Transverse colon (tissue), 4 donors: ENCODE data around the gene MRPL52. TPM values are rescaled to one million over a fixed set of nuclear protein-coding genes. Genes with fewer than 3 reads are reported as not detected.
"Not testable (repeated sequence)": the region's sequence is repeated elsewhere in the genome, so short reads cannot be mapped to it uniquely, and the experiment has no call there.

Source experiments
- DNase-seq: peaks from one replicate; pipeline ENCODE4 v3.0.0-alpha.2; 2019
- H3K27ac ChIP-seq, 4 donors: fragments of 200-600 bp; sonication (generic); 2 replicates each; pipeline ENCODE4 v1.5.1; 2016 to 2018; ENCODE audit warnings: inconsistent platforms in 4 of 4
- H3K27me3 ChIP-seq: fragments of 200-600 bp; sonication (generic); 2 replicates; pipeline ENCODE4 v1.5.1; 2017; ENCODE audit warnings: inconsistent platforms
- H3K36me3 ChIP-seq, 4 donors: fragments of 200-600 bp; sonication (generic); 2 replicates each; pipeline ENCODE4 v1.5.1; 2017 to 2019; ENCODE audit warnings: inconsistent platforms in 4 of 4
- H3K4me1 ChIP-seq, 4 donors: fragments of 200-600 bp; sonication (generic); 2 replicates each; pipeline ENCODE4 v1.5.1; 2017 to 2020; ENCODE audit warnings: inconsistent platforms in 4 of 4
- H3K4me3 ChIP-seq, 4 donors: fragments of 200-600 bp; sonication (generic); 1 replicate in 1 of 4; 2 replicates in 3 of 4; pipeline versions ENCODE4 v1.5.1 to v1.6.1; 2017 to 2019; ENCODE audit warnings: inconsistent platforms in 4 of 4
- H3K9me3 ChIP-seq, 2 donors: fragments of 200-600 bp; sonication (generic); 2 replicates each; pipeline ENCODE4 v1.5.1; 2017 to 2019; ENCODE audit warnings: inconsistent platforms in 2 of 2
- EP300 ChIP-seq: sonication (generic); formaldehyde crosslinking; IDR thresholded peaks from one replicate; pipeline ENCODE4 v1.6.1; 2017; ENCODE audit warnings: antibody characterized with exemption, low read depth
- POLR2A ChIP-seq: fragments of 450-650 bp; IDR thresholded peaks from one replicate; pipeline ENCODE4 v1.6.1; 2016; ENCODE audit warnings: antibody characterized with exemption, mild to moderate bottlenecking, moderate library complexity
- POLR2AphosphoS5 ChIP-seq, 3 donors: sonication (generic); formaldehyde crosslinking; IDR thresholded peaks; one replicate each; pipeline ENCODE4 v1.6.1; 2016; ENCODE audit warnings: antibody characterized with exemption in 3 of 3
- WGBS, 2 donors: methylation state at CpG; one replicate each; pipeline ENCODE4 v1.1.5; 2018; ENCODE audit warnings: low coverage in 1 of 2; 5-methylcytosine and 5-hydroxymethylcytosine counted together
- in situ Hi-C, 4 donors: fragments of 200-750 bp; cut with MboI; loops; one replicate each; pipeline versions ENCODE4 v1.15.0 to v1.15.1; 2017; ENCODE audit warnings: low sequenced_read_pairs in 3 of 4, low pct_ligation_motif_present in 1 of 4, low pct_unique_long_range_greater_than_20kb in 1 of 4
- intact Hi-C: fragments of 100-400 bp; cut with DNase I; formaldehyde crosslinking; loops from one replicate; pipeline ENCODE4 v1.15.1; 2023; ENCODE audit warnings: low total_unique reads
- total RNA-seq, 4 donors: library from RNA; depleted of rRNA; stranded (reverse); fragments of >200 nt; gene quantifications; one replicate each; pipeline ENCODE4 v1.1.0, GENCODE V29; 2016
- TF ChIP-seq, protein P1 (sequence below), 5 experiments: fragments of 200-600 bp in 3 of 5; fragments of 450-650 bp in 2 of 5; sonication (generic) in 3 of 5; IDR thresholded peaks; 1 replicate in 2 of 5; 2 replicates in 3 of 5; pipeline ENCODE4 v1.5.1; 2016 to 2017; ENCODE audit warnings: antibody characterized with exemption in 5 of 5, inconsistent platforms in 3 of 5, mild to moderate bottlenecking in 2 of 5, moderate library complexity in 1 of 5

Gene MRPL52
- total RNA-seq, 4 donors from 2014 or later: 7.5 to 44.3 (median 23.8) TPM; not detected in 1

DNA sequence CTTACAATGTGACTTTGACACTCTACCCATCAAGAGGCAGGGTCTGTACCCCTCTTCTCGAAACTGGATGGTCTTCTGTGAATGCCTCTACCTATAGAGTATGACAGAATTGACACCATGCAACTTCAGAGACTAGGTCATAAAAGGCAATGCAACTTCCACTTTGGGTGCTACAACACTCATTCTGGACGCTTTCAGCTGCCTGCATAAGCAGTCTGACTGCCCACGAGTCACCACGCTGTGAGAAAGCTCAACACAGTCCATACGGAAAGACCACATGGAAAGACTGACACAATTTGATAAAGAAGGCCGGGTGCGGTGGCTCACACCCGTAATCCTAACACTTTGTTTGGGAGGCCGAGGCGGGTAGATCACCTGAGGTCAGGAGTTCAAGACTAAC is 29.3 kb upstream of the MRPL52 start:
- WGBS, 2 donors: 87 to 91% methylated on average over 7 to 10 of the region's 10 CpGs
- Histone ChIP-seq H3K4me1 (no peaks in the 10 kb centered on the region), H3K27me3 (no peaks in the 10 kb centered on the region), H3K36me3 (no peaks in the 10 kb centered on the region), H3K27ac (no peak overlapping the region), H3K4me3 (no peak overlapping the region), H3K9me3 (no peaks in the 10 kb centered on the region)
- TF ChIP-seq, protein P1, sequence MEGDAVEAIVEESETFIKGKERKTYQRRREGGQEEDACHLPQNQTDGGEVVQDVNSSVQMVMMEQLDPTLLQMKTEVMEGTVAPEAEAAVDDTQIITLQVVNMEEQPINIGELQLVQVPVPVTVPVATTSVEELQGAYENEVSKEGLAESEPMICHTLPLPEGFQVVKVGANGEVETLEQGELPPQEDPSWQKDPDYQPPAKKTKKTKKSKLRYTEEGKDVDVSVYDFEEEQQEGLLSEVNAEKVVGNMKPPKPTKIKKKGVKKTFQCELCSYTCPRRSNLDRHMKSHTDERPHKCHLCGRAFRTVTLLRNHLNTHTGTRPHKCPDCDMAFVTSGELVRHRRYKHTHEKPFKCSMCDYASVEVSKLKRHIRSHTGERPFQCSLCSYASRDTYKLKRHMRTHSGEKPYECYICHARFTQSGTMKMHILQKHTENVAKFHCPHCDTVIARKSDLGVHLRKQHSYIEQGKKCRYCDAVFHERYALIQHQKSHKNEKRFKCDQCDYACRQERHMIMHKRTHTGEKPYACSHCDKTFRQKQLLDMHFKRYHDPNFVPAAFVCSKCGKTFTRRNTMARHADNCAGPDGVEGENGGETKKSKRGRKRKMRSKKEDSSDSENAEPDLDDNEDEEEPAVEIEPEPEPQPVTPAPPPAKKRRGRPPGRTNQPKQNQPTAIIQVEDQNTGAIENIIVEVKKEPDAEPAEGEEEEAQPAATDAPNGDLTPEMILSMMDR (IDR thresholded peaks at IDR 0.05): no peak
- TF ChIP-seq EP300: no peak
- TF ChIP-seq POLR2AphosphoS5 (IDR thresholded peaks at IDR 0.05): no peak
- TF ChIP-seq POLR2A: no peak
- intact Hi-C loops: no loop called here
- no peak for DNase-seq
- in situ Hi-C loops: no loop called here

- no peaks in the 10 kb centered on the region for H3K27me3 ChIP-seq
- in situ Hi-C loops: no loop called here
- H3K4me3 ChIP-seq: no peak overlapping the region
- no peaks in the 10 kb centered on the region for H3K9me3 ChIP-seq
- intact Hi-C loops: no loop called here
- no peaks in the 10 kb centered on the region for H3K4me1 ChIP-seq
- no peak for DNase-seq
- TF ChIP-seq POLR2AphosphoS5 (IDR thresholded peaks at IDR 0.05) (no peak), POLR2A (no peak), EP300 (no peak)
- TF ChIP-seq, protein P1 (IDR thresholded peaks at IDR 0.05): no peak
- WGBS, 2 donors: 82 to 84% methylated on average over 8 of the region's 8 CpGs
- no peak overlapping the region for H3K27ac ChIP-seq
- no peaks in the 10 kb centered on the region for H3K36me3 ChIP-seq
These were observed 28.0 kb upstream of the MRPL52 start for GRCh38 chr14:22801716-22802115.

- in situ Hi-C loops: no loop called here
- TF ChIP-seq POLR2A (no peak), POLR2AphosphoS5 (IDR thresholded peaks at IDR 0.05) (no peak), EP300 (no peak)
- TF ChIP-seq, protein P1 (IDR thresholded peaks at IDR 0.05): no peak
- Histone ChIP-seq H3K36me3 (no peaks in the 10 kb centered on the region), H3K27me3 (no peaks in the 10 kb centered on the region), H3K4me1 (peaks cover 0 to 3% (median 0%) of the 10 kb centered on the region in 4 donors), H3K9me3 (no peaks in the 10 kb centered on the region), H3K4me3 (no peak overlapping the region), H3K27ac (no peak overlapping the region)
- intact Hi-C loops: no loop called here
- 70 to 81% methylated on average over 12 of the region's 12 CpGs for WGBS, 2 donors
- no peak for DNase-seq
These were observed 26.6 kb upstream of the MRPL52 start for GRCh38 chr14:22802860-22803686.

DNA sequence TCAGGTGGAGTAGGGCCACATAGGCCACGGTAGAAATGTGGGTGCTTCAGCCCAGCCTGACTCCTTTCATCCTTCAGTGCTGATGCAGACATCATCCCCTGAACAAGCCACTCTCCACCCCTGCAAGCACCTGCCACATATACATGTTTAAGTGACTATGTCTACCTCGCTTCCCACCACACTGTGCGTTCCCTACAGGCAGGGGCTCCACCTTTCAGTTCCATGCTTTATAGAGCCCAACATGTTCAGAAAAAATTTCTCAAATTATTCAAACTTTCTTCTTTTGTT is 26.1 kb upstream of the MRPL52 start:
- WGBS, 2 donors: 83% methylated on average over 2 to 3 of the region's 3 CpGs
- H3K4me3 ChIP-seq: no peak overlapping the region
- DNase-seq: no peak
- TF ChIP-seq POLR2AphosphoS5 (IDR thresholded peaks at IDR 0.05) (no peak), POLR2A (no peak), EP300 (no peak)
- TF ChIP-seq, protein P1 (IDR thresholded peaks at IDR 0.05): no peak
- H3K9me3 ChIP-seq: no peaks in the 10 kb centered on the region
- in situ Hi-C loops: no loop called here
- intact Hi-C loops: no loop called here
- no peaks in the 10 kb centered on the region for H3K36me3 ChIP-seq
- no peak overlapping the region for H3K27ac ChIP-seq
- H3K4me1 ChIP-seq: peaks cover 0 to 8% (median 0%) of the 10 kb centered on the region in 4 donors
- H3K27me3 ChIP-seq: no peaks in the 10 kb centered on the region

GRCh38 chr14:22805235-22805634 is 24.5 kb upstream of the MRPL52 start:
- H3K4me3 ChIP-seq, H3K27me3 ChIP-seq, H3K4me1 ChIP-seq, H3K27ac ChIP-seq, H3K9me3 ChIP-seq, intact Hi-C loops, DNase-seq, H3K36me3 ChIP-seq, in situ Hi-C loops: not testable (repeated sequence)
- WGBS, 2 donors: 88 to 95% methylated on average over 4 of the region's 4 CpGs
